Thyroid gland (tissue), 4 donors: ENCODE measurements around the gene GRIN2C. TPM values are rescaled to one million over a fixed set of nuclear protein-coding genes. Genes with fewer than 3 reads are reported as not detected.

Source experiments
- DNase-seq, 2 donors: peaks; one replicate each; pipeline ENCODE4 v3.0.0-alpha.2; 2019
- H3K27ac ChIP-seq, 3 donors: fragments of 200-600 bp; sonication (generic); 1 replicate in 2 of 3; 2 replicates in 1 of 3; pipeline ENCODE4 v1.5.1; 2016 to 2019; ENCODE audit warnings: mild to moderate bottlenecking in 1 of 3, moderate library complexity in 1 of 3
- H3K27me3 ChIP-seq: fragments of 200-600 bp; sonication (generic); one replicate; pipeline ENCODE4 v1.5.1; 2019
- H3K36me3 ChIP-seq, 2 donors: fragments of 200-600 bp; sonication (generic); one replicate each; pipeline ENCODE4 v1.5.1; 2016 to 2019
- H3K4me1 ChIP-seq, 2 donors: fragments of 200-600 bp; sonication (generic); one replicate each; pipeline ENCODE4 v1.5.1; 2017 to 2019
- H3K4me3 ChIP-seq, 3 donors: fragments of 200-600 bp; sonication (generic); replicated peaks in 1 of 3; 1 replicate in 2 of 3; 2 replicates in 1 of 3; pipeline ENCODE4 v1.5.1; 2016; ENCODE audit warnings: mild to moderate bottlenecking in 1 of 3
- H3K9me3 ChIP-seq: fragments of 200-600 bp; sonication (generic); one replicate; pipeline ENCODE4 v1.5.1; 2017
- POLR2A ChIP-seq, 2 donors: fragments of 450-650 bp; IDR thresholded peaks; one replicate each; pipeline ENCODE4 v1.6.1; 2017; ENCODE audit warnings: antibody characterized with exemption in 2 of 2, mild to moderate bottlenecking in 2 of 2, moderate library complexity in 1 of 2
- WGBS, 2 donors: methylation state at CpG; one replicate each; pipeline ENCODE4 v1.1.5; 2017; 5-methylcytosine and 5-hydroxymethylcytosine counted together
- intact Hi-C: fragments of 100-400 bp; cut with DNase I; formaldehyde crosslinking; loops from one replicate; pipeline ENCODE4 v1.15.1; 2023
- total RNA-seq, 4 donors: library from RNA; depleted of rRNA; stranded (reverse); fragments of >200 nt; gene quantifications; one replicate each; pipeline ENCODE4 v1.2.3, GENCODE V29; 2016
- TF ChIP-seq, protein P1 (sequence below), 6 experiments: fragments of 200-600 bp in 3 of 6; fragments of 450-650 bp in 3 of 6; sonication (generic) in 3 of 6; IDR thresholded peaks; one replicate each; pipeline ENCODE4 v1.5.1; 2016 to 2019; ENCODE audit warnings: antibody characterized with exemption in 6 of 6, mild to moderate bottlenecking in 2 of 6, inconsistent platforms in 1 of 6, moderate library complexity in 1 of 6

Gene GRIN2C
- total RNA-seq, 4 donors from 2014 or later: 63.4 to 120 (median 94.0) TPM

DNA sequence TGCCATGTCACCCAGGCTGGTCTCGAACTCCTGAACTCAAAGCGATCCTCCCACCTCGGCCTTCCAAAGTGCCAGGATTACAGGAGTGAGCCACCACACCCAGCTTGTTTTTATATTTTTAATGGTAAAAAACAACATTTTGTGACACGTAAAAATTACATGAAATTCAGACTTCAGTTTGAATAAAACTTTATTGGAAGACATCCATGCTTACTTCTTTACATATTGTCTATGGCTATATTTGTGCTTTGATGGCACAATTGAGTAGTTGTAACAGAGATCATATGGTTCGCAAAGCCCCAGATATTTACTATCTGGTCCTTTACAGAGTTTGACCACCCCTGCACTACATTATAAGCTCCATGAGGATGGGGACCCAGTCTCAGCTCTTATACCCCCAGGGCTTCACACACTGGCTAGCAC is 14.9 kb upstream of the GRIN2C start:
- H3K27me3 ChIP-seq: no peaks in the 10 kb centered on the region
- H3K27ac ChIP-seq: no peak overlapping the region
- no peaks in the 10 kb centered on the region for H3K36me3 ChIP-seq
- 94 to 97% methylated on average over 5 of the region's 5 CpGs for WGBS, 2 donors
- no peaks in the 10 kb centered on the region for H3K9me3 ChIP-seq
- no peak overlapping the region for H3K4me3 ChIP-seq
- peaks cover 21 to 42% of the 10 kb centered on the region in 2 donors for H3K4me1 ChIP-seq
- intact Hi-C loops: no loop called here
- TF ChIP-seq POLR2A (IDR thresholded peaks at IDR 0.05): no peak
- TF ChIP-seq, protein P1, sequence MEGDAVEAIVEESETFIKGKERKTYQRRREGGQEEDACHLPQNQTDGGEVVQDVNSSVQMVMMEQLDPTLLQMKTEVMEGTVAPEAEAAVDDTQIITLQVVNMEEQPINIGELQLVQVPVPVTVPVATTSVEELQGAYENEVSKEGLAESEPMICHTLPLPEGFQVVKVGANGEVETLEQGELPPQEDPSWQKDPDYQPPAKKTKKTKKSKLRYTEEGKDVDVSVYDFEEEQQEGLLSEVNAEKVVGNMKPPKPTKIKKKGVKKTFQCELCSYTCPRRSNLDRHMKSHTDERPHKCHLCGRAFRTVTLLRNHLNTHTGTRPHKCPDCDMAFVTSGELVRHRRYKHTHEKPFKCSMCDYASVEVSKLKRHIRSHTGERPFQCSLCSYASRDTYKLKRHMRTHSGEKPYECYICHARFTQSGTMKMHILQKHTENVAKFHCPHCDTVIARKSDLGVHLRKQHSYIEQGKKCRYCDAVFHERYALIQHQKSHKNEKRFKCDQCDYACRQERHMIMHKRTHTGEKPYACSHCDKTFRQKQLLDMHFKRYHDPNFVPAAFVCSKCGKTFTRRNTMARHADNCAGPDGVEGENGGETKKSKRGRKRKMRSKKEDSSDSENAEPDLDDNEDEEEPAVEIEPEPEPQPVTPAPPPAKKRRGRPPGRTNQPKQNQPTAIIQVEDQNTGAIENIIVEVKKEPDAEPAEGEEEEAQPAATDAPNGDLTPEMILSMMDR (IDR thresholded peaks at IDR 0.05): no peak
- no peak for DNase-seq

DNA sequence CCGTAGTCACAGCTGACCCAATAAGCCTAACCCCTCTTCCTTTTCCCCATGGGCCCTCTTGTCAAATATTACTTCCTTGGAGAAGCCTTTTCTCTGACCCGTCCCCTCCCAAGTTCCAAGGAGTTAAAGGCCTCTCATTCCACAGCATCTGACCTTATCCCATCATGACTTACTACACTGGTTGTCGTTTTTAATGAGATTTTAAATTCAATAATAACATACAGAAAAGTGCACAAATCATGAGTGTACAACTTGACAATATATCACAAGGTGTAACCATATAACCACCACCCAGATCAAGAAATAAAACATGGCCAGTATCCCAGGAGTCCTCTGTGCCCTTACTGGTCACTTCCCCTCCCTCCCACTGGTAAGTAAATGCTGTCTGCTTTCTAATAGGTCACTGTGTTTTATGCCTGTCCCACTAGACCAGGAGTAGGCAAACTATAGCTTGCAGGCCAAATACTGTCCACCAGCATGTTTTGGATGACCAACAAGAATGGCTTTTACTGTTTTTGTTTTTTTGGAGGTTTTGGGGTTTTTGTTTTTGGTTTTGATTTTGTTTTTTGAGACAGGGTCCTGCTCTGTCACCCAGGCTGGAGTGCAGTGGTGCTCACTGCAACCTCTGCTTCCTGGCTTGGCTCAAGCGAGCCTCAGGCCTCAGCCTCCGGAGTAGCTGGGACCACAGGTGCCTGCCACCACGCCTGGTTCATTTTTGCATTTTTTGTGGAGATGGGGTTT is 14.4 kb upstream of the GRIN2C start:
- 65 to 70% methylated on average over 6 of the region's 6 CpGs for WGBS, 2 donors
- intact Hi-C loops: no loop called here
- no peaks in the 10 kb centered on the region for H3K9me3 ChIP-seq

DNA sequence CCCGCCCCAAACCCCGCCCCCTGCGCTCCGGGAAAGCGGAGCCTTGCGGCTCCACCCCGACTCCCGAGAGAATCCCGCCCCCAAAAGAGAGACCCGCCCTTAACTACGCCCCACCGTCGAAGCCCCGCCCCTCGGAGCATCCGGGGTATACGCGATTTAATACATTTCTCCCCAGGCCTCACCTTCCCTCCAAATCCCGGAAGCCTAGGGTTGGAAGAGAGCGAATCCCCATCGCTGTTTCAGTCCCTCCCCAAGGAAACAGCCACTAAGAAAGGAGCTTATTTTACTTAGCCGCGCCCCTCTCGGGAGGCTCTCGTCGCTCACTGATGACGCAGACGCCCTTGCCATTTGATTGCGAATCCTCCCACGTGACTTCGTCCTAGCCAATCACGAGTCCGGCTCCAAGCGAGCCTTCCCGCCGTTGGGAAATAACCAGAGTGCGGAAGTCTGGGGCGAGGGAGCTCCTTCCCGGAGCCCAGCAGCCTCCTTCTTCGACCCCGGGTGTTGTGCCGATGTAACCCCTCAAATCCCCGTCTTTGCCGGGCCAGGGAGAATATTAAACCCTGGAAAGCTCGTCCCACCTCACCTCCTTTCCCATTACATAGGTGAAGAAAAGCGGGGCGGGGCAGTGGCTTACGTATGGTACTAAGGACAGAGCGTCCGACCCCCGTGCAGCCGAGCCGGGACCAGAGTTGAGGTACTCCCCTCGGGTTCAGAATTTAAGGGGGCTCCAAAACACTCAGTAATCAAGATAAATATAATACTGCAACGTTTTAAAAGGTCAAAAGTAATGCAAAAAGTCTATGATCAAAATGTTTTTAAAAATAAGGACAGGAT is 13.6 kb upstream of the GRIN2C start:
- no peaks in the 10 kb centered on the region for H3K9me3 ChIP-seq
- TF ChIP-seq, protein P1 (IDR thresholded peaks at IDR 0.05): no peak
- TF ChIP-seq POLR2A (IDR thresholded peaks at IDR 0.05): peak; percentile 90 to 92
- intact Hi-C loops: no loop called here
- H3K27ac ChIP-seq: peak overlapping the region; percentile 83 to 88 (median 86)
- H3K27me3 ChIP-seq: no peaks in the 10 kb centered on the region
- H3K36me3 ChIP-seq: no peaks in the 10 kb centered on the region
- peaks cover 17 to 37% of the 10 kb centered on the region in 2 donors for H3K4me1 ChIP-seq
- WGBS, 2 donors: 0 to 1% methylated on average over 34 to 35 of the region's 55 CpGs
- peak overlapping the region in 2 of 3 donors; percentile 48 to 82 for H3K4me3 ChIP-seq
- peak; percentile 99 to 100 for DNase-seq

More for the DNA sequence above, 14.4 kb upstream of the GRIN2C start:
- H3K27ac ChIP-seq: peak overlapping the region in 2 of 3 donors; percentile 83 to 86
- no peak for DNase-seq
- peak overlapping the region in 1 of 3 donors; percentile 48 for H3K4me3 ChIP-seq
- H3K27me3 ChIP-seq: no peaks in the 10 kb centered on the region
- H3K4me1 ChIP-seq: peaks cover 21 to 42% of the 10 kb centered on the region in 2 donors
- no peaks in the 10 kb centered on the region for H3K36me3 ChIP-seq
- TF ChIP-seq POLR2A (IDR thresholded peaks at IDR 0.05): no peak
- TF ChIP-seq, protein P1 (IDR thresholded peaks at IDR 0.05): no peak

DNA sequence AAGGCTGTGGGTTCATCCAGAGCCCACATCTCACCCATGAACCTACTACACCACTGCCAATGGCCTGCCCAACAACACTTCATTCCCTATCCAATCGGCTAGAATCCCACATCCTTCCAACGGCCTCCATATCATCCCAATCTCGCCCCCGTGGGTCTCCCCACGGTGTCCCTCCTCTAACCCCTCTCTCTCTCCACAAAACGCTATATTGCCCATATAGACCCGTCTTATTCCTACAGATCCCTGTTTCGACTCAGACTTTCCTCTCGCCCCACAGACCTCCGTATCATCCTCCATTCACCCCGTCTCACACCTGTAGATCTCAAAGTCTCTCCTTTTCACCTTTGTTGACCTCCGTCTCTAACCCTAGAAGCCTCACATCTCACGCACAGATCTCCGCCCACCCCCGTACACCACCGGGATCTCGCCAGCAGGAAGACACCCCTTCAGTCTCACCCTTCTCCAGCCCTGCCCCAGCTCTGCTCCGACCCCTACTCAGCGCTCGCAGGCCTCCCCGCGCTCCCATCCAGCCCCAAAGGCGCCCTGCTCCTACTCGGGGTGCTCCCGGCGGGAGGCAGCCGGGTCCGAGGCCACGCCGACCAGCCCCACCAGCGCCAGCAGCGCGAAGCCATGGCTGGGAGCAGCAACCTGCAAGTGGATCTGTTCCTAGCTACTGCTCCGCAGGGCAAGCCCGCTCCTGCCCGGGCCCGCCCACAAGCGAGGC is 12.8 kb upstream of the GRIN2C start, which contains the start of gene FDXR:
TSS of gene FDXR (minus strand) at position 682 of the 724 bp plus-strand sequence. CDS start at position 632, 50 bp downstream.
- Histone ChIP-seq H3K27me3 (no peaks in the 10 kb centered on the region), H3K27ac (peak within 1 kb of the TSS; percentile 83 to 88 (median 86)), H3K36me3 (no peaks in the 10 kb centered on the region), H3K4me3 (peak within 1 kb of the TSS; percentile 41 to 82 (median 48)), H3K4me1 (peaks cover 9 to 29% of the 10 kb centered on the region in 2 donors), H3K9me3 (no peaks in the 10 kb centered on the region)
- 8 to 11% methylated on average over 35 to 38 of the region's 38 CpGs for WGBS, 2 donors
- intact Hi-C loops: no loop called here
- DNase-seq: no peak
- TF ChIP-seq, protein P1 (IDR thresholded peaks at IDR 0.05): no peak
- peak; percentile 84 to 88 for TF ChIP-seq POLR2A (IDR thresholded peaks at IDR 0.05)
